HG02571 (cell line): ENCODE data around the gene PARVG.

Experiments used
- ATAC-seq: cut with Tn5 transposase; IDR thresholded peaks from one replicate; pipeline ENCODE4 v1.9.1; 2021; ENCODE audit warnings: mild to moderate bottlenecking, moderate library complexity; ENCODE audit not compliant: unreplicated experiment

The PARVG gene

GRCh38 chr22:44154436-44154942 lies 26.2 kb upstream of the PARVG start:
- no peak for ATAC-seq

- no peak for ATAC-seq
These were observed 25.6 kb upstream of the PARVG start for GRCh38 chr22:44155115-44155514.

- no peak for ATAC-seq
These were observed 22.7 kb upstream of the PARVG start for GRCh38 chr22:44157916-44158618.

- ATAC-seq, result no peak
These were observed 21.9 kb upstream of the PARVG start for GRCh38 chr22:44158816-44159215.

- ATAC-seq, result no peak
These were observed 21.5 kb upstream of the PARVG start for GRCh38 chr22:44159221-44159620.

GRCh38 chr22:44159811-44160210 lies 20.9 kb upstream of the PARVG start:
- ATAC-seq, result no peak

GRCh38 chr22:44160421-44160820 lies 20.3 kb upstream of the PARVG start:
- no peak for ATAC-seq

- ATAC-seq, result no peak
These were observed 19.1 kb upstream of the PARVG start for GRCh38 chr22:44161673-44162072.

- ATAC-seq, result no peak
These were observed 17.8 kb upstream of the PARVG start for GRCh38 chr22:44162960-44163359.

- no peak for ATAC-seq
These were observed 17.2 kb upstream of the PARVG start for GRCh38 chr22:44163536-44163935.

- ATAC-seq, result no peak
These were observed 16.7 kb upstream of the PARVG start for GRCh38 chr22:44164031-44164430.

- no peak for ATAC-seq
These were observed 15.3 kb upstream of the PARVG start for GRCh38 chr22:44165286-44165874.

- ATAC-seq, result no peak
These were observed 14.0 kb upstream of the PARVG start for GRCh38 chr22:44166498-44167276.

GRCh38 chr22:44167501-44167900 lies 13.2 kb upstream of the PARVG start:
- no peak for ATAC-seq

GRCh38 chr22:44168206-44168605 lies 12.5 kb upstream of the PARVG start:
- ATAC-seq, result no peak

GRCh38 chr22:44170470-44170869 lies 10.3 kb upstream of the PARVG start:
- no peak for ATAC-seq

- ATAC-seq, result no peak
These were observed 9.2 kb upstream of the PARVG start for GRCh38 chr22:44171561-44171960.

GRCh38 chr22:44172370-44173108 lies 8.2 kb upstream of the PARVG start:
- no peak for ATAC-seq

- no peak for ATAC-seq
These were observed 7.6 kb upstream of the PARVG start for GRCh38 chr22:44173154-44173553.

- ATAC-seq, result no peak
These were observed 5.0 kb upstream of the PARVG start for GRCh38 chr22:44175676-44176075.
